ENCODE results near the gene GMPR2.

Gene GMPR2

GRCh38 chr14:24254630-24255392, 22.1 kb downstream of the GMPR2 start:
- DNase-seq, result no peak

DNA sequence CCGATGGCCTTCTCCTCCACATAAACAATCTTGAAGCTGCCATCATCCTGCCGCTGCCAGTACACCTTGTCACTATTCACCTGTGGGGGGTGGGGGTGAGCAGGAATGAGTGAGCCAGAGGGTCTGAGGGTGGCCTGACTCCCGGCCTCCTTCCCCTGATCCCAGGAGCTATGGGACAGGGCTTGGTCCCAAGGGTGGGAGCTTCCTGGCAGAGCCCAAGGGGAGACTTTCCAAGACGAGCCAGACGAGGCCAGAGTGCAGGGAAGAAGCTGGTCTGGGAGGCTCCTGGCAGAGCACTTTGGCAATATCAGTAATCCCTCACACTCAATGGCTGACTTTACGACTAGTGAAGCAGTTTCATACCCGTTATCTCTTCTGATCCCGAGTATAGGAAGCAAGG, 22.7 kb downstream of the GMPR2 start:
- DNase-seq, result no peak

- no peak for DNase-seq
Measured at GRCh38 chr14:24255931-24256711, 23.4 kb downstream of the GMPR2 start.

DNA sequence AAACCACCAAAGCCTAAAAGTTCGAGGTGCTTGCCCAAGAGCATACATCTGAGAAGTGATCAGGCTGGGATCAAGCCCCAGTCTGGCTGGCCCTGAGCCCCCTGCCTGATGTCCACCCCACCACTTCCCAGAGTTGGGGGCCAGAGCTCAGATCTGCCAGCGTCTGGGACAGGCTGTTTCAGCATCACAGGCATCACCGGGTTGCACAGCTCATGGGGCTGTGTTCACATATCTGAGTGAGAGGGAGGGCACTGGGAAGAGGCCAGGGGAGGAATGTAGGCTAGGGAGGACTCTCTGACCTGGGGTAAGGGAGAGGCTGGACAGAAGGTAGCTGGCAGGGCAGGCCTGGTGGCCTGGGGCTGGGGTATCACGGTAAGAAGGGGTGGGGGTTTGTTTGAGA, 24.2 kb downstream of the GMPR2 start:
- DNase-seq, result no peak

- DNase-seq, result no peak
Measured at GRCh38 chr14:24258119-24258518, 25.4 kb downstream of the GMPR2 start.

DNA sequence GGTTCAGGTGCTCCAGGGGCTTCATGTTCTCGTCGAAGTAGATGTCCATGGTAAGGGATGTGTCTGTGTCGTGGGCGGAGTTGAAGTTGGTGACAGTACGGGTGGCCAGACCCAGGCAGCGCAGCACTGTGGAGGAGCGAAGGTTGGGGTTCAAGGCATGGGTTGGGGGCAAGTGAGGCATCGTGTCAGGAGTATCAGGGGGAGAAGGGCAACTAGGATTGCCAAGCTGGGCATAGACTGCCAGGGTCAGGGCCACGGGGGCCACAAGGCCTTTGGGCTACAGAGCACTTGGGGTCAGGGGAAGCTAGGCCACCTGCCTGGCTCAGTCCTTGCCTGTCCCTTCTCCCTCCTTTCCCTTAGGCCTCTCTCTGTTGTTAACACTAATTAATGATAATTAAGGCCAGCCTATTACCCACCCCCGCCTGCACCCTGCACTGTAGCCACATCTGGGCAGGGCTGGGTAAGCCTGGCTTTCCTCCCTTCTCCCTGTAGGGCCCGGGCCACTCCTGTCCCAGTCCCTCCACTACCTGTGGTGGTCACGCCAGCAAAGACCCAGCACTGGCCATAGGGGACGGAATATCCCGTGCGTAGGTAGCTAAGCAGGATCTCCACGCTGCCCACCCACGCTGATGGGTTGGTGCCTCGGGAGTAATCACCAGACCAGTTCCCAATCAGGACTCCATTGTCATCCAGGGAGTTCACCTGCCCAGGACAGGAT, 26.0 kb downstream of the GMPR2 start:
- DNase-seq, result no peak

- DNase-seq, result no peak
Measured at GRCh38 chr14:24259282-24260025, 26.7 kb downstream of the GMPR2 start.

DNA sequence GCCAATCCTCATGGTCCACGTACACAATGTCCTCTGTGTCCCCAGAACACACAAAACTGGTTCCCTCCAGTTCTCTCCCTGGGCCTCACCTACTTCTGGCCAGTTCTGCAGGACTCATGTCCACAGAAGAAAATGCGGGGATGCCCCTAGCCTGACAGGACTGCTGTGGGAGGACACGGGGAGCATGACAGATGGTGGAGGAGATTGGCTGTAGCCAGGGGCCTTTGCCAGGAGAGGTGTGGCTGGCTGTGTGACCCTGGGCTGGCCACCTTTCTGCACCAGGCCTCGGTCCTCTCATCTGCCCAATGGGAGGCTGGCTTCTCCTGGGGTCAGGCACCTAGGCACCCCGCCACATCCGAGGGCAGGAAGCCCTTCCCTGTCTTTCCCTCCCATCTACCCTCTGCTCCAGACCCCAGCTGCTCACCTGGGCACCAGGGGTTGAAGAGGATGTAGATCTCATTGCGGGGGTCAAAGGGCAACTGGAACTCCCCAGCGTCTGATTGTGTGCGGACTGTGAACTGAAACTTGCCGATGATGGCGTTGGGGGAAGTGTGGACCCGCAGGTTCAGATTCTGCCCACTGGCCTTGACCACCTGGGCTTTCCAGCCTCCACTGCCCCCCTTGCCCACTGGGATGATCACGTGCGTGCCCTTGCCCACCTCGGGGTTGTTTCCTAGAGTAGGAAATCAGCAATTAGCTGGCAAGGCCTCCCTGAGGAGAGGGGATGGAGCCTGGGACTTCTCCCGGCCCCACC, 27.5 kb downstream of the GMPR2 start:
- DNase-seq, result no peak

GRCh38 chr14:24260780-24261157, 28.0 kb downstream of the GMPR2 start:
- no peak for DNase-seq

DNA sequence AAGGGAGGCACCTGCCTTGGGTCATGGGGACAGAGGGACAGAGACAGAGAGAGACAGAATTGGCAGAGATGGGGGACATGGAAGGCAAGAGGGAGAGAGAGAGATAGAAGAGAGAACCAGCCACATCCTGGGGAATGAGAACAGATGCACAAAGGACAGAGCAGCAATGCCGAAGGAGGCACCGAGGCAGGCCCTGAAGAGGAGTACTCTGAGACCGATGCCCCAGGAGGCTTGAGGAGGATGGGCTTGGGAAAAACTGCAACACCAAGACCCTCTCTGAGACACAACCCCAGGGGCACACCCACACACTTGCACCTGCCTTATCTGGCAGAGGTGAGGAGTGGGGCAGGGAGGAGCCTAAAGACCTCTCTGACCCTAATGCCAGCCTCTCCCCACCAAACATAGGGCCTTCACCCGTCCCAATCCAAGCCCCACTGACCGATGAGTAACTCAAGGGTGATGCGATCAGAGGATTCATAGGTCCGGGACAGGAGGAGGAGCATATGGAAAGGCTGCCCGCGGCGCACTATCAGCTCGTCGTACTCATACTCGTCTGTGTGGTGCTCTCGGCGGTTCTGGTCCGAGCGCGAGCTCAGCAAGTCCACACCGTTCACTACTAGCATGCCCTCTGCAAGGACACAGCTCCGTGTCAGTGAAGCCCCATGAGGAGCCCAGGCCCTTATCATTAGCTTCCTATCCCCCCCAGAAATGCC, 28.7 kb downstream of the GMPR2 start:
- no peak for DNase-seq

DNA sequence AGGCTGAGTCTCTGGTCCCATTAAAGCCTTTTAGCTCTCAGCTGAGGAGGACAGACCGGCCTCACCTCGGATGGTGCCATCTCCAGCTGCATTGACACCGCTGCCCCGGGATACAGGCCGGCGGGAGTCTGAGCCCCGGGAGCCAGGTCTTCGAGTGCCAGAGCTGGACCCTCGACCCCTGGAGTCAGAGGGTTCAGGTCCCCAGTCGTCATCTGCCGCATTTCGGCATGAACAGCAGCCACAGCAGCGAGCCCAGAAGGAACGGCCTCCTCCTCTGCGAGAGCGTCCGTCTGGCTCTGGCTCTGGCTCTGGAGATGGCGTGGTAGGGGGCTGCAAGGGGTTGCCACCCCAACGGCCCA, 29.2 kb downstream of the GMPR2 start:
- DNase-seq, result no peak

DNA sequence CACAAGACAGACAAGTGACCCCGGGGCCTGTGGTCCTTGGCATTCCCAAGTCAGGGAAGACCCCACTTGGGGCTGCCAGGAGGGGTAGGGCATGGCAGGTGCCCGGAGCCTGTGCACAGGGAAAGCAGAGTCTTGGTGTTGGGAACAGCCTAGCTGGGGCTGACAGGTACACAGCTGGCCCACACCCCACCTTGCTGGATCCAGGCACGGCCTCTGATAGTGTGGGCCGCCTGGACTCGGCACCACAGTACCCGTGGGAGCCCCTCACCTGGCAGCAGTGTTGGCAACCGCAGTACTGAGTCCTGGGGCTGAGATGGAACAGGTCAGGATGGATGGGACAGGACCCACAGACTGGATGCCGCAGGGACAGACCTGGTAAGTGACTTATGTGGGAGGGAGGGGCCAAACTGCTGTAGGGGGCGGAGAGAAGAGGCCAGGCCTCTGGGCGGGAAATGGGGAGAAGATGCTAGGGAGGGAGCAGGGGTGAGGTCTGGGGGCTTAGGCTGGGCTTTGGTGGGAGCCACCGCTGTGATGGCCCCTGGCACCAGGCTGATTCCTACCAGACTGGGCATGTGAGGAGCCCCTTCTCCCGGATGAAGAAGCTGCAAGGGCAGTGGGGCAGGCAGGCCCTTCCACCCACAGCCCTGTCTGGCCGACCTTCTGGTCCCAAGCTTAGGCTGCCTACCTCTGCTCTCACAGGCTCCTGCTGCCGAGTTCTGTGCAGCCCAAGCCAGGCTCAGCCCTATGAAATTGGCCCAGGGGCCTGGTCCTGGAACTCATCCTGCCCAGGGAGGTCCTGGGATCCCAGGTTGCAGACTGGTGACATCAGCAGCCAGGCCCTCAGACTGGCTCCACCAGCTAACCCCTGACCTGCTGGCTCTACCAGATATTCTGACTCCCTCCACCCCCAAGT, 30.3 kb downstream of the GMPR2 start, which contains the start of gene TGM1:
TSS of gene TGM1 (minus strand) at position 357 of the 913 bp plus-strand sequence. CDS start 825 bp downstream, outside the sequence.
- DNase-seq, result no peak

DNA sequence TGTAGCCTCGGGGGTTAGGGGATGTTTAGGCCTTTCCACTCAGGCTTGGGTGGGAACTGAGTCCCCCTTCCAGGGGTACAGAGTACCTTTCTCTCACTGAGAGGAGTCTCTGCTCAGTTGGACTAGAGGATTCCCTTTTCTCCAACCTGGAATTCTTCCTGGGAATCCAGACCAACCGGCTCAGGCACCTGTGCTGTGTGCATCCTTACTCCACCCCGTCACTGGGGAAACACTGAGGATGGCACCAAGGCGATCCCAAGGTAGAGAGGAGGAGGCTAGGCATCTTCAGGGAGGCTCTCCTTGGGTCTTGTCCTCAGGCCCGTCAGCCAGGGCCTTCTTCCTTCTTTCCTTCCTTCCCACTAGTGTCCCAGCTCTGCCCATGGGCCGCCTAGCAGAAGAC, 31.1 kb downstream of the GMPR2 start:
- no peak for DNase-seq

- no peak for DNase-seq
Measured at GRCh38 chr14:24264298-24264697, 31.6 kb downstream of the GMPR2 start.

GRCh38 chr14:24266344-24267244, 33.9 kb downstream of the GMPR2 start:
- DNase-seq, result no peak

DNA sequence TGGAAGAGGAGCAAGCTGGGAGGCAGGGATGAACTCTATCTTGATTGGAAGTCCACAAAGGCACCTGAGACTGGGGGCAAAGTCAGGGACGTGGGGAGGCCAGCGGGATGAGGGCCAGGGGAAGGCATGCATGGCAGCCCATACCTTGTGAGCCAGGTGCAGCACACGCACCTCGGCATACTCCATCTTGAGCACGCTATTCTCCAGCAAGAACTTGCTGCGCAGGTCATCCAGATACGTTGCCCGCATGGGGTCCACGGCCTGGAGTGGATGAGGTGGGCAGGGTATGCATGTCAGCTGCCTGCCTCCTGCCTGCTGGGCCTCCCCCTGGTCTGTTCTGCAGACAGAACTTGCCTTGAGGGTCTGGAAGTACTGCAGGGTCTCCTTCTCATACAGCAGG, 34.8 kb downstream of the GMPR2 start:
- no peak for DNase-seq

DNA sequence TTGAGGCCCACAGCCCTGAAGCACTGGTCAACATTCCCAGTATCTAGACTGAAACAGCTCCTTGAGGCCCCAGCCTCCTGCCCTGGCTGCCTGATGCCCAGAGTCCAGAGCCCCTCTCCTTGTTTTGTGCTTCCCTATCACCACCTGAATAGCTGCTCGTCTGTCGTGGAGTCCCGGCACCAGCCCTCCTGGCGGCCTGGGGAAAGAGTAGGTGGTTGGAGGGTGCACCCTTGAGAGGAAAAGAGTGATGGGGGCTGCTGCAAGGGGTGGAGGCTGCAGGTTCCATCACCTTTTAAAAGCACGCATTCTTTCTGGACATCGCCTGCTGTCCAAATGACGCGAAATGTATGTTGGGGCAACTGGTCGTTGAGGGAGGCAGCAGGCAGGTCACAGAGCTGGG, 35.5 kb downstream of the GMPR2 start:
- DNase-seq, result no peak

DNA sequence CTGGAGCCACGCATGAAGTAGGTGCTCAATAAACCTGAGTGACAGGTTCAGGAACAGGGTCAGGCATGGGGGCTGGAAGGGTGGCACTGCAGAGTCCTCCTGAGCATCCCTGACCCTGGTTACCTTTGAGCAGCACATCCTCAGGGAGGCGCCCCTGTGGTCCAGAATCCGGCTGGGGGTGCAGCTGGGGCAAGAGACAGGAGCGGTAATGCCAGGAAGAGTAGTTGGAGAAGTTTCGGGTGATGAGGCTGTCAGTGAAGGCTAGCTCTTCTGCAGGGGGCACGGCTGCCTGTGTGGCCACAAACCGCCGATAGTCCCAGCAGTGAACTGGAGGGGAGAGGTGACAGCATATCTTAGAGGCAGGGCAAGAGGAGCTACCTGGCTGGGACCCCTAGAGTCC, 36.6 kb downstream of the GMPR2 start:
- DNase-seq, result no peak

GRCh38 chr14:24269910-24270536, 37.3 kb downstream of the GMPR2 start:
- no peak for DNase-seq
